K562 (cell line): ENCODE data around the gene ZNF384. TPM values are rescaled to one million over a fixed set of nuclear protein-coding genes. Genes with fewer than 3 reads are reported as not detected.

Source experiments
- CC2D1A ChIP-seq: fragments of 450-650 bp; IDR thresholded peaks from 2 replicates; pipeline ENCODE4 v1.6.1; 2017; ENCODE audit warnings: mild to moderate bottlenecking
- CCAR2 ChIP-seq: fragments of 200-400 bp; formaldehyde crosslinking; IDR thresholded peaks from 2 replicates; pipeline ENCODE4 v1.6.1; 2017; ENCODE audit warnings: mild to moderate bottlenecking, low read depth, low read length
- DPF2 ChIP-seq: fragments of 450-650 bp; IDR thresholded peaks from 2 replicates; pipeline ENCODE4 v1.6.1; 2016
- ELF1 ChIP-seq: fragments of 200-800 bp; sonication (Bioruptor generic); IDR thresholded peaks from 2 replicates; pipeline ENCODE4 v1.6.1; 2016; ENCODE audit warnings: missing genetic modification characterization, missing compliant biosample characterization
- FUS ChIP-seq: fragments of 200-400 bp; formaldehyde crosslinking; optimal IDR thresholded peaks from 2 replicates; pipeline ENCODE3; 2017; ENCODE audit warnings: low read depth, low read length
- HEY1 ChIP-seq: fragments of 250-450 bp; sonication (Bioruptor Pico); IDR thresholded peaks from 2 replicates; pipeline ENCODE4 v1.5.0; 2020; ENCODE audit warnings: mild to moderate bottlenecking, moderate library complexity, borderline replicate concordance
- HNRNPUL1 ChIP-seq: fragments of 200-400 bp; formaldehyde crosslinking; IDR thresholded peaks from 2 replicates; pipeline ENCODE4 v1.6.1; 2017; ENCODE audit warnings: low read length
- JUN ChIP-seq, 2 experiments: sonication (generic) in 1 of 2; formaldehyde crosslinking in 1 of 2; IDR thresholded peaks; 2 replicates each; pipeline versions ENCODE4 v1.6.1 to v1.8.0; 2012 to 2022; ENCODE audit warnings: borderline replicate concordance in 2 of 2, mild to moderate bottlenecking in 2 of 2, improper control_type of control experiment in 1 of 2, low read depth in 1 of 2, low read length in 1 of 2, missing genetic modification reagents in 1 of 2
- MAFK ChIP-seq: IDR thresholded peaks from 2 replicates; pipeline ENCODE4 v1.6.1; 2011; ENCODE audit warnings: low read length, improper control_type of control experiment
- MECOM ChIP-seq: fragments of 250-450 bp; sonication (Bioruptor Pico); IDR thresholded peaks from 2 replicates; pipeline ENCODE4 v1.8.0; 2022; ENCODE audit warnings: inconsistent platforms
- NRF1 ChIP-seq, 2 experiments: fragments of 450-650 bp; IDR thresholded peaks in 1 of 2; conservative IDR thresholded peaks in 1 of 2; 2 replicates each; pipeline ENCODE4 v1.6.1; 2014; ENCODE audit warnings: mild to moderate bottlenecking in 2 of 2
- PML ChIP-seq: IDR thresholded peaks from 2 replicates; pipeline ENCODE4 v1.6.1; 2012; ENCODE audit warnings: low read length, inconsistent platforms
- POLR3A ChIP-seq: IDR thresholded peaks from 2 replicates; pipeline ENCODE4 v1.6.1; 2011; ENCODE audit warnings: borderline replicate concordance, mild to moderate bottlenecking, moderate library complexity; ENCODE audit not compliant: insufficient read length, insufficient read depth; ENCODE audit errors: extremely low read depth
- SAFB ChIP-seq: fragments of 200-400 bp; formaldehyde crosslinking; IDR thresholded peaks from 2 replicates; pipeline ENCODE4 v1.6.1; 2017; ENCODE audit warnings: low read depth, low read length, borderline replicate concordance
- SMARCE1 ChIP-seq: fragments of 450-650 bp; IDR thresholded peaks from 2 replicates; pipeline ENCODE4 v1.7.1; 2016; ENCODE audit warnings: mild to moderate bottlenecking
- SRSF7 ChIP-seq: fragments of 200-400 bp; formaldehyde crosslinking; optimal IDR thresholded peaks from 2 replicates; pipeline ENCODE3; 2017; ENCODE audit warnings: mild to moderate bottlenecking, low read depth, low read length
- SRSF9 ChIP-seq: fragments of 200-400 bp; formaldehyde crosslinking; IDR thresholded peaks from 2 replicates; pipeline ENCODE4 v1.6.1; 2017; ENCODE audit warnings: low read depth, low read length, borderline replicate concordance
- STAT5B ChIP-seq: fragments of 250-450 bp; sonication (Bioruptor Pico); IDR thresholded peaks from 2 replicates; pipeline ENCODE4 v1.8.0; 2021; ENCODE audit warnings: mild to moderate bottlenecking, inconsistent platforms
- ZBTB26 ChIP-seq: fragments of 450-650 bp; formaldehyde crosslinking; IDR thresholded peaks from 2 replicates; pipeline ENCODE4 v1.4.0; 2022; ENCODE audit warnings: missing genetic modification characterization
- ZBTB34 ChIP-seq: fragments of 250-450 bp; sonication (Bioruptor Pico); IDR thresholded peaks from 2 replicates; pipeline ENCODE4 v1.8.0; 2021; ENCODE audit warnings: mild to moderate bottlenecking, moderate library complexity
- ZFP30 ChIP-seq: fragments of 250-450 bp; sonication (Bioruptor Pico); IDR thresholded peaks from 2 replicates; pipeline ENCODE4 v1.8.0; 2022; ENCODE audit warnings: moderate library complexity, mild to moderate bottlenecking, inconsistent platforms, borderline replicate concordance
- ZNF124 ChIP-seq: sonication (generic); formaldehyde crosslinking; IDR thresholded peaks from 2 replicates; pipeline ENCODE4 v1.8.1; 2022; ENCODE audit warnings: missing genetic modification reagents
- ZNF324 ChIP-seq: fragments of 250-450 bp; sonication (Bioruptor Pico); IDR thresholded peaks from 2 replicates; pipeline ENCODE4 v1.4.0; 2020; ENCODE audit warnings: mild to moderate bottlenecking
- ZNF347 ChIP-seq: fragments of 450-650 bp; formaldehyde crosslinking; IDR thresholded peaks from 2 replicates; pipeline ENCODE4 v1.4.0; 2020; ENCODE audit warnings: low read depth, mild to moderate bottlenecking, moderate library complexity
- ZNF584 ChIP-seq: fragments of 200-800 bp; sonication (Bioruptor generic); IDR thresholded peaks from 2 replicates; pipeline ENCODE4 v1.6.1; 2016; ENCODE audit warnings: low read depth, mild to moderate bottlenecking, missing genetic modification characterization, missing compliant biosample characterization
- ZNF766 ChIP-seq: fragments of 200-800 bp; sonication (Bioruptor generic); conservative IDR thresholded peaks from 2 replicates; pipeline ENCODE4 v1.6.1; 2016; ENCODE audit warnings: missing genetic modification characterization, missing compliant biosample characterization
- ZSCAN32 ChIP-seq: fragments of 450-650 bp; formaldehyde crosslinking; IDR thresholded peaks from 2 replicates; pipeline ENCODE4 v1.4.0; 2020; ENCODE audit warnings: mild to moderate bottlenecking, moderate library complexity
- polyA plus RNA-seq, 8 experiments: library from polyadenylated mRNA; depleted of rRNA in 4 of 8; stranded (reverse) in 5 of 8; unstranded in 3 of 8; fragments of >200 nt; fragmentation: Nextera tagmentation in 2 of 8; fragmentation: Illumina TruSeq in 1 of 8; extraction: Ambion mirVana in 2 of 8; extraction: Trizol in 1 of 8; gene quantifications; 2 replicates each; pipeline versions ENCODE4 v1.2.1 to v1.2.3, GENCODE V29; 2011 to 2014; ENCODE audit warnings: inconsistent platforms in 1 of 8, missing spikeins in 1 of 8
- total RNA-seq, 7 experiments: library from RNA; depleted of rRNA in 6 of 7; stranded (reverse); fragments of >200 nt in 6 of 7; fragmentation: Illumina TruSeq in 2 of 7; extraction: Trizol in 2 of 7; gene quantifications; 2 replicates each; pipeline versions ENCODE4 v1.2.1 to v1.2.3, GENCODE V29; 2011 to 2021; ENCODE audit warnings: low replicate concordance in 1 of 7

Gene ZNF384
- total and polyA plus RNA-seq, 9 of the 15 experiments (the other 6 are each of a cell fraction or from before 2014, with no cell fraction given): 0.36 to 64.8 (median 21.3) TPM

- TF ChIP-seq ZNF584 (CRISPR knock-in tag): no peak
- no peak for TF ChIP-seq STAT5B
- no peak for TF ChIP-seq HEY1 (CRISPR knock-in tag)
- no peak for TF ChIP-seq FUS
- TF ChIP-seq ZBTB34 (CRISPR knock-in tag): no peak
- no peak for TF ChIP-seq ZNF124 (CRISPR knock-in tag)
- TF ChIP-seq ZSCAN32 (CRISPR knock-in tag): no peak
- TF ChIP-seq NRF1 (conservative IDR thresholded peaks at IDR 0.05 in 1 of 2, IDR thresholded peaks at IDR 0.05 in 1 of 2): peak; percentile 78 to 84
- no peak for TF ChIP-seq ZNF766 (CRISPR knock-in tag)
- TF ChIP-seq ZNF347 (CRISPR knock-in tag): no peak
- TF ChIP-seq JUN (IDR thresholded peaks at IDR 0.05; ENCODE audit: borderline replicate concordance, low read depth, low read length): peak; percentile 66; the same call in 1 of the 2 replicates
- TF ChIP-seq JUN (CRISPR knock-in tag; IDR thresholded peaks at IDR 0.05; ENCODE audit: borderline replicate concordance): no peak
- TF ChIP-seq PML: peak; percentile 19; the same call in 1 of the 2 replicates
- no peak for TF ChIP-seq ZFP30 (CRISPR knock-in tag)
- TF ChIP-seq SRSF9: no peak
- 0 out of 2 replicates have a peak, but pooled peaks have one; percentile 10 for TF ChIP-seq DPF2
- TF ChIP-seq ZBTB26 (CRISPR knock-in tag): 0 out of 2 replicates have a peak, but pooled peaks have one; percentile 21
- no peak for TF ChIP-seq SRSF7
- no peak for TF ChIP-seq MECOM (CRISPR knock-in tag)
- TF ChIP-seq MAFK: no peak
- TF ChIP-seq ZNF324 (CRISPR knock-in tag): no peak
- peak; percentile 94 for TF ChIP-seq ELF1 (tag)
- no peak for TF ChIP-seq HNRNPUL1
- TF ChIP-seq CCAR2: no peak
- TF ChIP-seq SMARCE1: 0 out of 2 replicates have a peak, but pooled peaks have one; percentile 14
- TF ChIP-seq POLR3A: no peak
- TF ChIP-seq SAFB: no peak
- TF ChIP-seq CC2D1A: peak; percentile 37; the same call in 1 of the 2 replicates
These were observed 34.6 kb upstream of the ZNF384 start, which contains the start of gene COPS7A (continued) for GRCh38 chr12:6723607-6724408.
